Peyer's patch (tissue), 4 donors: ENCODE results near the gene BAZ1A.

Source experiments
- POLR2A ChIP-seq, 2 donors: fragments of 450-650 bp; IDR thresholded peaks; one replicate each; pipeline ENCODE4 v1.5.1; 2017; ENCODE audit warnings: antibody characterized with exemption in 2 of 2, mild to moderate bottlenecking in 2 of 2, moderate library complexity in 2 of 2
- TF ChIP-seq, protein P1 (sequence below), 6 experiments: fragments of 450-650 bp in 4 of 6; fragments of 200-600 bp in 2 of 6; sonication (generic) in 1 of 6; IDR thresholded peaks; one replicate each; pipeline ENCODE4 v1.5.1; 2017 to 2019; ENCODE audit warnings: antibody characterized with exemption in 6 of 6, mild to moderate bottlenecking in 3 of 6, moderate library complexity in 1 of 6

DNA sequence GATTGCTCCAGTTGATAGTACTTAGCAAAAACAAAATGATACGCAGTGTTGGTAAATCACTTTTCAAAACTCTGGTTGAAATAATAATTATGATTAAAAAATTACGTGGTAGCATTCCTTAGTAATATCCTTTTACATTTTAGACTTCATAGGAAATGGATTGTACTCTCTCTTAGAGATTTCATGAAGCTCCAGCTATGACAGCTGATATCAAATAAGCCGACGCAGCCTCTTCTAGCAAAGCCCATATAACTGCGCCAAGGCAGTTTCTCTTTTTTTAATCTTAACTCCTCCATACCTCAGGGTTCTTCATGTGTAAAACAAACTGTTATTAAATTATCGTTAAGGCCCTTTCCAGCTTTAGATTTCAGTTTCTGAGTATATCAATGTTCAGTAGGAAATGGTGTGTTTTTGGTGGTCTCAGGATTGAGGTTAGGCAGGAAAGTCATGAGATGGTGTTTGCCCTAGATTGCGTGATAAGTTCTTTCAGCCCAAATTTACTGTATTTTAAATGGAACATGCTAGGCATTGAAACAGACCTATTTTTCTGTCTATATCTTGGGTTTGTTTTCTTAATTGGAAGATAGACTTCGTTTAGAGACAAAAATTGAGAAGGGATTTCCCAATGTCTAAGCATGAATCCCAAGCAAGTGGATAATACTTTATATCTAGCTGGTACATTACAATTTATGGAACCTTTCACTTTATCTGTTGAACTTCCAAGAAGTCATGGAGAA is 159.9 kb downstream of the BAZ1A start:
- TF ChIP-seq POLR2A (IDR thresholded peaks at IDR 0.05): no peak
- TF ChIP-seq, protein P1, sequence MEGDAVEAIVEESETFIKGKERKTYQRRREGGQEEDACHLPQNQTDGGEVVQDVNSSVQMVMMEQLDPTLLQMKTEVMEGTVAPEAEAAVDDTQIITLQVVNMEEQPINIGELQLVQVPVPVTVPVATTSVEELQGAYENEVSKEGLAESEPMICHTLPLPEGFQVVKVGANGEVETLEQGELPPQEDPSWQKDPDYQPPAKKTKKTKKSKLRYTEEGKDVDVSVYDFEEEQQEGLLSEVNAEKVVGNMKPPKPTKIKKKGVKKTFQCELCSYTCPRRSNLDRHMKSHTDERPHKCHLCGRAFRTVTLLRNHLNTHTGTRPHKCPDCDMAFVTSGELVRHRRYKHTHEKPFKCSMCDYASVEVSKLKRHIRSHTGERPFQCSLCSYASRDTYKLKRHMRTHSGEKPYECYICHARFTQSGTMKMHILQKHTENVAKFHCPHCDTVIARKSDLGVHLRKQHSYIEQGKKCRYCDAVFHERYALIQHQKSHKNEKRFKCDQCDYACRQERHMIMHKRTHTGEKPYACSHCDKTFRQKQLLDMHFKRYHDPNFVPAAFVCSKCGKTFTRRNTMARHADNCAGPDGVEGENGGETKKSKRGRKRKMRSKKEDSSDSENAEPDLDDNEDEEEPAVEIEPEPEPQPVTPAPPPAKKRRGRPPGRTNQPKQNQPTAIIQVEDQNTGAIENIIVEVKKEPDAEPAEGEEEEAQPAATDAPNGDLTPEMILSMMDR (IDR thresholded peaks at IDR 0.05): no peak
